Endometrium (tissue), 2 donors: ENCODE measurements around the gene PSMB3.

Source experiments
- FAIRE-seq: peaks from 2 replicates; lab custom pipeline; 2012; peaks lifted over from hg19 to GRCh38; lab: Jason Lieb, UNC
- donor health status: control.
- donor health status: control.

PSMB3 gene

DNA sequence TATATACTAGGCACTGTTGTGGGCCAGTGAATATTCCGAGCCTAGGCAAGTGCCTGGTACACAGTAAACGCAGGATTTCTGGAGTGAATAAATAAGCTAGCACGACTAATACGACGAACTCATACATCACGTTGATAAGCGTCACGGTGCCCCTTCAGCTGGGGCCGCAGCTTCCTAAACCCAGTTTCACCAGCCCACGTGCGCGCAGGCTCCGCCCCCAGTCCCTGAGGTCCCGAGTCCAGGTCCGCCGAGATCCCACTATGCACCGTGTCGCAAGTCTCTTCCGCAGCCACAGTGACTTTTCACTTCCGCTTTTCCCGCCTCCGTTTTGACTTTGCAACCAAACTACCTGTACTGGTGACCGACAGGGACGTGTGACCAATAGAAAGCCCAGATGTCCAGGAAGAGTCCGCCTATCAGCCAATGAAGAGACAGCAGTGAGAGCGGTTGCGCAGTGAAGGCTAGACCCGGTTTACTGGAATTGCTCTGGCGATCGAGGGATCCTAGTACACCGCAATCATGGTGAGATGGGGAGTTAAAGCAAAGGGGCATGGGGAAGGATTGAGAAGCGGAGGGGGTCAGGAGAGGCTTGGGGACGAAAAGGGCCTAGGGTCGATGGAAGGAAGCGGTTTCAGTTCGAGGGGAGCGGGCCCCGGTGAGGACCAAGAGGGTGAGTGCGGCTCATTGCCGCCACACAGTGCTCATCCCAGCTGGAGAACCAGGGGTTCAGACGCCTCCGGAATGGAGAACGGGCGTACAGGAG, at the start of gene PSMB3:
TSS of gene PSMB3 (plus strand) at position 434 of the 763 bp plus-strand sequence. CDS start at position 520, 86 bp downstream.
- no peak for FAIRE-seq

DNA sequence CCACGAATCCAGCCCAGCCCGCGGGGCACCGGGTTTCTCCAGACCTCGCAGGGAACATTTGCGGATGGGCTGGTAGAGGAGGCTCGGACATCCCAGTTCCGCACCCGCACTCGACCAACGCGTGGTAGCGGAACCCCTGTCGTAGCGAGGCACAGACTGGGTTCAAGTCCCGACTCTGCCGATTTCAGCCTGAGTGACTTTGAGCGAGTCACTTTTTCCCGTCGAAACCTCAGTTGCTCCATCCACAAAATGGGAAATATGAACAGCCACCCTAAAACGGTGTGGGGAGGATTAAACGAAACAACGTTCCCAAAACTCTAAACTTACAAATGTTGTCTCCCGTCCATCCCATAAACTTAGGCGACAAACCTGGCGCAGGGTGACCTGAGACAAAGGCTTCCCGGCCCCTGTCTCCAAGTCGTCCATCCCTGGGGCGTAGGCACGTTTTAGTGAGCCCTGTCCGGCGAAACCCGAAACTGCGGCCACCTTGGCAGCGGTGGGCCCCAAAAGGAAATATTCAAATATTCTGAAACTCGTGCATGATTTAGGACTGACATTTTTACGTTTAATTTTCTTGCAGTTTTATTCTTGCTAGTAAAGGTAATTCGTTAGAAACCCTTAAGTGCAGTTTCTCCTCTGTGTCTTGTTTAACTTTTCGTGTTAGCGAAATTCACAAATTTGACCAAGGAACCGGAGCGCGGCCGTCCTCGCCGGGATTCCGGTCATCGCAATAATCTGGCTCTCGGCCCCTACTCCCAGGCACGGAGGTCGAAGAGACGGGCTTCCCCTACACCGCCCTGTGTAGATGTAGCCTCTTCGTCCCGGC, 49.4 kb upstream of the PSMB3 start:
- FAIRE-seq: no peak

DNA sequence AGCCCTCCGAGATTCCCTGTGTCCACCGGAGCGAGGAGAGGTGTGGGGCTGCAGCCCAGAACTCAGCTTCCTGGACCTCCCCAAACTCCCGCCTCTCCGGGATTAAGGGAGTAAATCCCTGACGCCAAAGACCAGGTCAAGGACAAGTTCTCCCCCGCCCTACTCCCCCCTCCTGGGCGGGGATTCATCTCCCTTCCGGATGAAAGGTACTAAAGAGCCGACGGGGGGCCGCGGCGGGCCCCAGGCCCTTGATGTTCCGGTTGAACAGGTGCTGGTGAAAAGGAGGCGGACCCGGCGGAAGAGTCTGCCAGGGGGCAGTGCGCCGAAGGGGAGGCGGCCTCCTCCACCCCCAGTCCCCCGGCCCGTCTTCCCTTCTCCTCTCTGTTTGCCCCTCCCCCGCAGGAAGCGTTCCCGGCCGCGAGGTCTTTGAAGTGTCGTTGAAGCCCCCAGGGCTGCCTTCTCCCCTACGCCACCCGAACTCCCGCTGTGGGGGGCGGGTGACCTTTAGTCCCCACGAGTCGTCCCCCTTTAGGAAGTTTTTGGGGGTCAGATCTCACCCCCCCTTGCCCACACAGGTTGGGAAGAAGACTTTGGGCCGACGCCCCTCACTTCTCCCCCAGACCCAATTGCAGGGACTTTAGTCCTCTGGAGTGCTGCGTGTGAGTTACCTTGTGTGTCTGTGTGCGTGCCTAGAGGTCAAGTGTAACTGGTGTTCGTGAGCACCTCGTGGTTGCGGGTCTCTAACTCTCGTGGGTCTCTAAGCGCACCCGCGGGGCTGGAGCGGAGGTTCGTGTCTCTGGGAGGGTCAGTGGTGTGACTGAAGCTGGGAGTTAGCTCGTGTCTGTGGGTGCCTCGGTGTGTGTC, 48.6 kb upstream of the PSMB3 start:
- FAIRE-seq: no peak

DNA sequence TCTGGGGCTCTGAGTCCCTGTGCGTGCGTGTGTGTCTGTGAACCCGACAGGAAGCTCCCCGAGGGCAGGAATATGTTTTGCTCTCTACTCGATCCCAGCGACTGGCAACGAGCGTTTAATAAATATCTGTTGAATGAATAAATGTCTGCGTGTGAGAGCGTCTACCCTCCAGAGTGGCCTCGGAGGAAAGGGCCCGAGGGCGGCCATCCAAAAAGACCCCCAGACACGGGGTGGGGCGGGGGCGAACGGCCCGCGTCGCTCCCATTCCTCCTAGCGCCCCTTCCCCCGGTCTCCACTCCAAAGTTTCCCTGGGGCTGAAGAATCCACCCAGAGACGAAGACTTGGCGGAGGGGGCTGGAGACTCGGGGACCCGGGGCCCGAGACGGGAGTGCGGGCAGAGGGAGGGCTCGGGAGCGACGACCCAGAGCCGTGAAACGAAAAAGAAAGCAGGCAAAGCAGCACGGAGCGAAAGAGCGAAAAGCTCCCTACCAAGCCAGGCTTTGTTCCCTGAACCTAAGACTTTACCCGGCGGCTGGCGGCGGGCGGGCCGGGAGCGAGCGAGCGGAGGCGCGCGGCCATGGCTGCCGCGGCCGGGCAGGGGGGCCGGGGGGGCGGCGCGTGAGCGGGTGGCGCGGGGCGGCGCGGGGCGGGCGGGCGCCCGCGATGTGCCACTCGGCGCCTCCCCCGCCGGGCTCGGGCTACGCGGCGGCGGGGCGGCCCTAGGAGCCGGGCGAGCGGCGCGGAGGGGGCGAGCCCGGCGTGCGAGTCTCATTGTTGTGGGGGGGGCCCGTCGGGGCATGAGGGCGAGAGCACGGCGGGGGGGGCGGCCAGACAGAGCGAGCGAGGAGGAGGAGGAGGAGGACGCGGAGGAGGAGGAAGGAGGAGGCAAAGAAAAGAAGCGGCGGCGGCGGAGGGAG, 47.7 kb upstream of the PSMB3 start, which contains the start of gene MLLT6:
TSS of gene MLLT6 (plus strand) at position 668 of the 917 bp plus-strand sequence. CDS start 360 bp downstream, outside the sequence.
- no peak for FAIRE-seq

DNA sequence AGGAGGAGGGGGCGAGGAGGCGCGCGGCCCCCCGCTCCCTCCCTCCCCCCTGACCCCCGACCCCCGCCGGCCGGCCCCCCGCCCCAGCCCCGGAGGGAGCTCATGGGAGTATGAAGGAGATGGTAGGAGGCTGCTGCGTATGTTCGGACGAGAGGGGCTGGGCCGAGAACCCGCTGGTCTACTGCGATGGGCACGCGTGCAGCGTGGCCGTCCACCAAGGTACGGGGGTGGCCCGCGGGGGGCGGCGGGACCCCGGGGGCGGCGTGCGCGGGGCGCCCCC, 47.1 kb upstream of the PSMB3 start:
- FAIRE-seq: no peak

DNA sequence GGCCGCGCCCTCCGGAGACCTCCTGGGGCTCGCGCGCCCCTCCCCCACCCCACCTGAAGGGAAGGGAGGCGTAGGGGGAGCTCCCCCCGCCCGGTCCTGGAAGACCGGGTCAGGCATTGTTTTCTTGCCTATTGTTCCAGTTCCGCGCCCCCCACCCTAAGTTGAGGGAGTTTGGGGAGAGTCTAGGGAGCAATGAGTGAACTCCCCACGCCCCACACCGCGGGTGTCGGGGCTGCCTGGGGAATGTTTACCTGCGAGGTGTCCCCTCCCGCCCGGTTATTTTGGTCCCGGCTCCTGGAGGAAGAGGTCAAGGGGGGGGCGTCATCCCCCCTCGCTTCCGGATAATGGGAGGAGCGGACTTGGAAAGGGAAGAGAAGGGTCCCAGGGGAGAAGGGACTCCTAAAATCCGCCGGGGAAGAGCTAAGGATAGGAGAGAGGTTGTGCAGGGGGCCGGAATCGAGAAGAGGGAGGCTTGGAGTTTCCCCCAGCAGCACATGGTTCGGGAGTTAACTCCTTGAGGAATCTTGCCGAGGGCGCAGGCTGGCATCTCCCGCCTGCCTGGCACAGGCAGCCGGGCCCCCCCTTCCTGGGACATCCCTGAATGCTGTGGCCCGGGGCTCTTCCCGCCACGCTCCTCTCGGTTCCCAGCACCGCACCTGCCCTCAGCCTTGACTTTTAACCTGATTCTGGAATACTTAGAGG, 46.6 kb upstream of the PSMB3 start:
- FAIRE-seq: no peak

DNA sequence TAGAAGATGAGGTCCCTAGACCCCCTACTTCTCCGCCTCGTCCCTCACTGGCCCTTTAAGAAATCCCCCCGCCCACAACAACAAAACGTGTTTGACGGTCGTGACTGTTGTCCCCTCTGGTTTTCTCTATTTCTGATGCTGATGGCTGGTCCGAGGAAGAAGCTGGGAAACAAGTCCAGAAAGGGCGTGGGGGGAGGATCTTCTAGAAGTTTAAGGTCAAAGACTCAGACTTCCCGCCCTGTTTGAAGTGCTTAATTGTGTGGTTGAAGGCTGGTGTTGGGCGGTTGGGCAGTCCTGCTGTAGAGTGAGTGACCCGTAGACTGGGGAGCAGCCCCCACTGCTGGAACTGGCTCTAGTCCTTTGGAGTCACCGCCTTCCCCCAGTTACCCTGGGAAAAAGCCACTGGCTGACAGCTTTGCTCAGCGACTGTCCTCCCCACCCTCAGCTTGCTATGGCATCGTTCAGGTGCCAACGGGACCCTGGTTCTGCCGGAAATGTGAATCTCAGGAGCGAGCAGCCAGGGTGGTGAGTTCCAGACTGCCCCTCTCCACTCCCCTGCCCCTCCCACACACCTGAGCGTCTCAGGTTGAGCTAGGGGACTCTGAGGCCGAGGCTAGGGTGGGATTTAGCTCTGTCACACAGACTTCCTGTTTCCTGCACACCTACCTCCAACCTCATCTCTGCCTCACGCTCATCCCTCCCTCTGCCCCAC, 45.9 kb upstream of the PSMB3 start:
- FAIRE-seq: no peak

DNA sequence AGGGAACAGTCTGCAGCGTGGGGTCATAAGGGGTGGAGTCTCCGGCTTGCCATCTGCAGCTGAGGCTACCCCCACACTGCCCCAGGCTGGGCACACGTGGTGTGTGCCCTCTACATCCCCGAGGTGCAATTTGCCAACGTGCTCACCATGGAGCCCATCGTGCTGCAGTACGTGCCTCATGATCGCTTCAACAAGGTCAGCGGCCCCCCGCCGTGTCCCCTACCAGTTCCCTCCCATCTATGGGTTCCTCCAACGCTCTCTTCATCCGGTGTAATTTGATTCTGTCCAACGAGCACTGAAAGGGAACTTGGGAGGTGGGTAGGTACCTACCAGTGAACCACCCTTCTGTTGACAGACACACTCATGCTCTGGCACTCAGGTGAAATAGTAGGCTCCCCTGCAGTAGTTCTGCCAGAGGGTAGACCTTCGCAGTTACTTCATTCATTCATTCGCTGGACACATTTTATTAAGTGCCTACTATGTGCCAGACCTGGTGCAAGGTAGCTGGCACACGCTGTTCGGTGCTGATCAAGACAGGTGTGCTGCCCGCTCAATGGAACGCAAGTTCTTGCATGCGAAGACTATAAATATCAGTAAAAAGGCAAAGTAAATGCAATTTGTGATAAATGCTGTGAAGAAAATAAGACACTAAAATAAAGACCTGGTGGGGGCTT, 44.7 kb upstream of the PSMB3 start:
- FAIRE-seq: no peak

DNA sequence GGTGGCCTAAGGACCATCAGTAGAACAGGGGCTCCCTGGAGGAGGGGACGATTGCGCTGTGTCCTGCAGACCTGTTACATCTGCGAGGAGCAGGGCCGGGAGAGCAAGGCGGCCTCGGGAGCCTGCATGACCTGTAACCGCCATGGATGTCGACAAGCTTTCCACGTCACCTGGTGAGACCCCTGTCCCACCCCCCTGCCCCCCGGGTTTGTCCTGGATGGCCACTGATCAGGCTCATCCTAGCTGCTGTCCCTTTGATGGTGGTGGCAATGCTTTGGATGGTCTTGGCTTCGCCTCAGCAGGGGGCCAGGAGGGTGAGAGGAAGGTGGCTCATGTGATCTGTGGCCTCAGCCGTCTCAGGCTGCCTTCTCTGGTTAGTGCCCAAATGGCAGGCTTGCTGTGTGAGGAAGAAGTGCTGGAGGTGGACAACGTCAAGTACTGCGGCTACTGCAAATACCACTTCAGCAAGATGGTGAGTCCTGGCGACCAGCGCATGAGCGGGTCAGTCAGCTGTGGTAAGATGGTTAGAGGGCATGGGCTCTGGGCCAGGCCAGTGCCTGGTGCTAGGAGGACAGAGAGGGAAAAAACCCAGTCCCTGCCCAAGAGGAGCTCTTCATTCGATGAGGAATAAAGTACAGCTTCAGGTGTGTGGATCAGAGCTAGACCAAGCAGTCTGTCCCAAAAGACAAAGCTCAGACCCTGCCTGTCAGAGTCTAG, 43.3 kb upstream of the PSMB3 start:
- no peak for FAIRE-seq

DNA sequence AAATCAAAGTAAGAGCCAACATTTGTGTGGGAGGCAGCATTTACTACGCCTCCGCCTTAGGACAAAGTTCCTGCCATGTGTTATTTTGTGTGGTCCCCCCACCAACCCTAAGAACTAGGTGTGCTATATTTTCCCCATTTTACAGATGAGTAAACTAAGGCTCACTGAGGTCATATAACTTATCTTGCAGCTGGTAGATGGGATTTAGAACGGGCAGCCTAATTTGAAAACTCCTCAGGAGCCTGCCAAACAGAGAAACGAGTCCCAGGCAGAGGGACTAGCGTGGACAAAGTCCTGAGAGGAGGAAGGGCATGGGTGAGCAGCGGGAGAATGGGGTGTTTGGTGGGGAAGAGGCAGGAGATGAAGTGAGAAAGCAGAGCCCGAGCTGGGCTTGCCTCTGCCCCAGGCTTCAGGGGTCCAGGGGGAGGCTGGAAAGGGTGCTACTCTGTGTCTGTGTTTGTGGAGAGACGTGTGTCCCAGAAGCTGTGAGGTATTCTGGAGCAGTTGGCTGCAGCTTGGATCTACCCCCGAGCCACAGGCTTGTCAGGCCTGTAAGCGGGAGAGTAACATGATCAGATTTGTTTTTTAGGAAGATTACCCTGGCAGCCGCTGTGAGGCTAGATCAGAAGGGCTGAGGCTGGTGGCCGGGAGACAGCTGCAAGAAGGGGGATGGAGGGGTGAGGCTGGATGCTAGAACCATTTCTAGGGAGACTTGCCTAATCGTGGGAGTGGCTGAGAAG, 42.5 kb upstream of the PSMB3 start:
- FAIRE-seq: no peak

DNA sequence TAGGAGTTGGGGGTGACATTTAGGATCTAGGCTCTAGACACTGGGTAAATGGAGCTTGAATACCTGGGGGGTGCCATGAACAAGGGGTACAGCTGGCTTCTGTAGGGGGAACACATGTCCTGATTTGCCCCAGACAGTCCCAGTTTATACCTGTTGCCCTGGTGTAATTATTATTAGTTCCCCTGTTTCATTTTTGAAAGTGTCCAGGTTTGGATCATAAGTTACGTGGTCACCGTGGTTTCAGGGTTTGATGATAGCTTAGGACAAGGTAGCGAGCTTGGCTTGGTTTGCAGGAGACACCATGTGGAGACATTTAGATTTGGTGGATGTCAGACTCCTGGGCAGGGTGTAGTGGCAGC, 42.0 kb upstream of the PSMB3 start:
- FAIRE-seq: no peak

DNA sequence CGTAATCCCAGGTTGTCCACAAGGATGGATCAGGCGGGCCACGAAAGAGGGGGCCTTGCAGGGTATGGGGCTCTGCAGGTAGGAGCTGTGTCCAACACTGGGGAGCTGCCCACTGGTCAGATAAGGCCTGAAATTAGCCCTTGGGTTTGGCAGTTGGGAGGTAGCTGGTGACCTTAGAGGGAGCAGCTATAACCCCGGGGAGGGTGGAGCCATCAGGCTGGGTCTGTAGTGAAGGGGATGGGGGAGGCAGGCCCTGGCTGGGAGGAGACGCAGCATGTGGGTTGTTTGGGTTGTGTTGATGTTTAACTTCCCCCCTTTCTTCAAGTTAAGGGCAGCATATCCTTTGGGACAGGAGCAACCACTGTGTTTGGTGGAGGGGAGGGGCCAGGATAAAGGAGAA, 41.6 kb upstream of the PSMB3 start:
- FAIRE-seq: no peak

DNA sequence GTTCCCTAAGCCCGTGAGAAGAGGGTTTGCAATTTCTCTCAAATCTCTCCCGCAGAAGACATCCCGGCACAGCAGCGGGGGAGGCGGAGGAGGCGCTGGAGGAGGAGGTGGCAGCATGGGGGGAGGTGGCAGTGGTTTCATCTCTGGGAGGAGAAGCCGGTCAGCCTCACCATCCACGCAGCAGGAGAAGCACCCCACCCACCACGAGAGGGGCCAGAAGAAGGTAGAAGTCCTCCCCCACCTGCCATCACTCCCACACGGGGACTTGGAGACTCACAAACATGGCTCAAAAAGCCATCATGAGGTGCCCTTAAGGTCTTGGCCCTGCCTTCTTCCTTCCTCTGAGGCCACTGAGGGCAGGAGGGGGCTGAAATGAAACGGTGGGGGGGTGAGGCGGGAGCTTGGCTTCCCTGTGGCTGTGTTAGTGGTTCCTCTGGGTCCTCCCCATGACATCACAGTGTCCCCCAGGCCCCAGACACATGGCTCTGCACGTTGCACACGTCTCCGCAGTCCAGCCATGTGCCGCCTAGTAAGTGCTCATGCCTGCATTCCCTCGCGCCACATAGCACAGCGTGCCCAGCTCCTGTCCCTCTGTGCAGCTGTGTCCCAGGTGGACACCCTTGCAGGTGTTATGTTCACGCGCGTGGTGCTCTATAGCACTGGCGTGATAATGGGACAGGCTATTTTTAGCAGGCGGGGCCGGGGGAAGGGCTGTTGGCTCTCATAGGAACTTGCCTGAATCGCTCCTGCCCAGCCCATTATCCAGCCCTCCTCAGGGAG, 40.6 kb upstream of the PSMB3 start:
- no peak for FAIRE-seq

DNA sequence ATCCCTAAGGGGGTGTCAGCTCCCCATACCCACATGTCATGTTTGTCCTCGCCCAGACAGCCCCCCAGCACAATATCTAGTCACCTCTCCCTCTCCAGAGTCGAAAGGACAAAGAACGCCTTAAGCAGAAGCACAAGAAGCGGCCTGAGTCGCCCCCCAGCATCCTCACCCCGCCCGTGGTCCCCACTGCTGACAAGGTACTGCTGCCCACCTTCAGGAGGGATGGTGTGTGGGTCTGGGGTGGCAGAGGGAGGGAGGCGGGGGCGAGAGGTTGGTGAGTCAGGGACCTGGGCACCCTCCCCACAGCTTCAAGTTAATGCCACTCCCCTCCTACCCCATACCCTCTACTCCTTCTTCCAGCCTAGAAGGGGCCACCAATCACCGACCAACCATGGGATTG, 39.9 kb upstream of the PSMB3 start:
- no peak for FAIRE-seq

DNA sequence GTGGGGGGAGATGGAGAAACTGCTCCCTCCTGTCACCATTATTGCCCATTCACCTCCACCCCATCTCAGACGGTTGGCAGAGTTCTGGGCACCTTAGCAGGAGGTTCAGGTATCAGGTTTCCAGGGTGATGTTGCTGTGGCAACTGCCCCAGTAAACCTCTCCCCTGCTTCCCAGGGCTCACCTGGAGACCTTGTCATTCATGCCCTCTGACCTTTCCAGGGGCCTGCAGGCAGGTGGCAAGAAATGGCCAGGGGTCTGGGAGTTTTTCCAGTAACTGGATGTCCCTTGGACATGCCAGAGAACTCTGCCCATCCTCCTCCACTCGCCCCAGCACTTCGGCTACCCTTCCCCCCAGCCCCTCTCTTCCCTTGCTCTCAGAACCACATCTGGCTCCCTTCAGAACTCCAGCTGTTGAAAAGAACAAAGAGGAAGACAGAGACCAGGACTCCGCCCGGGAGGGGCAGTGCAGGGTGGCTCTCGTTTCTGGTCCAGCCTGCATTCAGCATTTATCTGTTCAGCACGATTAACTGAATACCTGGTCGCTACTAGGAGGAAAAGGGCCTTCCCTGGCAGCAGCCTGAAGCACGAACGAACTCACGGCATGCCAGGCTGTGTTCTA, 39.0 kb upstream of the PSMB3 start:
- no peak for FAIRE-seq

DNA sequence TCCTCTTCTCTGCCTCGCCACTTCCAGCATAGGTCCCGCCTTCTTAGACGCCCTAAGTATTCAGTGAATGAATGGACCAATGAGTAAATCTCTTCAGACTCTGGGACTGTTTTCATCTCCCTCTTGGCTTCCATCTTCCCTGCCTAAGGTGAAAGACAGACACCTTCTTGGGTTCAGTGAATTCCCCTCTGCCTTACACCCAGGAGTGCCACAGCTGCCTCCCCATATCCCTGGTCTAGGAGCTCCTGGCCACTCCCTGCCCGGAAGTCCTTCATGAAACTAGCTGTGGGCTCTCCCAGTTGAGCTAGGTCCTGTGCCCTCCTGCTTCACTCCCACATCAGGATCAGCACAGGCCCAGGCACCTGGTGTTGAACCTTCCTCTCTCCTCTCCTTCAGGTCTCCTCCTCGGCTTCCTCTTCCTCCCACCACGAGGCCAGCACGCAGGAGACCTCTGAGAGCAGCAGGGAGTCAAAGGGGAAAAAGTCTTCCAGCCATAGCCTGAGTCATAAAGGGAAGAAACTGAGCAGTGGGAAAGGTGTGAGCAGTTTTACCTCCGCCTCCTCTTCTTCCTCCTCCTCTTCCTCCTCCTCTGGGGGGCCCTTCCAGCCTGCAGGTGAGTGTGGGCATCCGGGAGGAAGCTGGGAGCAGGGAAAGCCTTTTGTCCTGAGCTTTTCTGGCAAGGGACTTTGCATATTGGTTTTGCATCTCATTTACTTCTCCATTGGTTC, 37.2 kb upstream of the PSMB3 start:
- no peak for FAIRE-seq
